ENCODE data around the gene RFTN1.

RFTN1 gene, protein sequence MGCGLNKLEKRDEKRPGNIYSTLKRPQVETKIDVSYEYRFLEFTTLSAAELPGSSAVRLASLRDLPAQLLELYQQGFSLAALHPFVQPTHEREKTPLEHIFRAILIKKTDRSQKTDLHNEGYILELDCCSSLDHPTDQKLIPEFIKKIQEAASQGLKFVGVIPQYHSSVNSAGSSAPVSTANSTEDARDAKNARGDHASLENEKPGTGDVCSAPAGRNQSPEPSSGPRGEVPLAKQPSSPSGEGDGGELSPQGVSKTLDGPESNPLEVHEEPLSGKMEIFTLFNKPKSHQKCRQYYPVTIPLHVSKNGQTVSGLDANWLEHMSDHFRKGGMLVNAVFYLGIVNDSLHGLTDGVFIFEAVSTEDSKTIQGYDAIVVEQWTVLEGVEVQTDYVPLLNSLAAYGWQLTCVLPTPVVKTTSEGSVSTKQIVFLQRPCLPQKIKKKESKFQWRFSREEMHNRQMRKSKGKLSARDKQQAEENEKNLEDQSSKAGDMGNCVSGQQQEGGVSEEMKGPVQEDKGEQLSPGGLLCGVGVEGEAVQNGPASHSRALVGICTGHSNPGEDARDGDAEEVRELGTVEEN

DNA sequence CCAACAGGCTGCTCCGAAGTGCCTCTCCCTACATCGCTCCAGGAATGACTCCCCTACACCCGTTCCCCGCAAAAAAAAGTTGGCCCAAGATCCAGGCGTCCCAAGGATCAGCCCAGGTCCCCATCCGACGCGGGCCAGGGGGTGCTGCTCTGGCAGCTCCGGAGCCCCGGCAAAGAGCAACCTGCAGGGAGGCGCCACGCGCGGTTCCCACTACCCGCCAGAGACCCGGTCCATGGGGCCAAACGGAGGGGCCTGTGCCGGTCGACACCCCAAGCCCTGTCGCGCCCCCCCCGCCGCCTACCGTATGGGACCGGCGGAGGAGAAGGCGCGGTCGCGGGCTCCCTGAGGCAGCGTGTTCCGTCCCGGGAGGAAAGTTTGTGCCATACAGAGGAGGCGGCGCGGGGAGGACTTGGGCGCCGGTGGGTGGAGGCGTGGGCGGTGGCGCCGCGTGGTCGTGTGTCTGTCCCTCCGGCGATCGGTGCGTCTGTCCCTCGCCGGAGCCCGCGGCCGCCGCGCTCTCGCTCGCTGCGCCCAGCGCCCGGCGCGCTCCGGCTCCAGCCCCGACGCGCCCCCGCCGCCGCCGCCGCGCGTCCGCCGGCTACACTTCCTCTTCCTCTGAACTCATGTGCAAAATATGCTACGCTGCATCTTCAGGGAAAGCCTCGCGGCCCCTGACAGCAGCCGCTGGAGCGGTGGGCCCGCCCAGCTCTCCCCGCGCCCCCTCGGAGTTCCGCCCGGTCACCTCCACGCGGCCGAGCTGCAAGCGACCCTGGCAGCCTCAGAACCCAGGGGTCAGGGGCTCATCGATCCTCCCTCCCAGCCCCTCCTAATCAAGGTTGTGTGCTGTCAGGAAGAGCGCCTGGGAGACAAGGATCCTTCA is at the start of gene RFTN1:
Gene RFTN1 (minus strand): TSS at position 559 of the 880 bp plus-strand sequence. CDS start 19,830 bp downstream, outside the sequence.
- peak; percentile 74 for DNase-seq (ENCODE audit: low spot score)

DNA sequence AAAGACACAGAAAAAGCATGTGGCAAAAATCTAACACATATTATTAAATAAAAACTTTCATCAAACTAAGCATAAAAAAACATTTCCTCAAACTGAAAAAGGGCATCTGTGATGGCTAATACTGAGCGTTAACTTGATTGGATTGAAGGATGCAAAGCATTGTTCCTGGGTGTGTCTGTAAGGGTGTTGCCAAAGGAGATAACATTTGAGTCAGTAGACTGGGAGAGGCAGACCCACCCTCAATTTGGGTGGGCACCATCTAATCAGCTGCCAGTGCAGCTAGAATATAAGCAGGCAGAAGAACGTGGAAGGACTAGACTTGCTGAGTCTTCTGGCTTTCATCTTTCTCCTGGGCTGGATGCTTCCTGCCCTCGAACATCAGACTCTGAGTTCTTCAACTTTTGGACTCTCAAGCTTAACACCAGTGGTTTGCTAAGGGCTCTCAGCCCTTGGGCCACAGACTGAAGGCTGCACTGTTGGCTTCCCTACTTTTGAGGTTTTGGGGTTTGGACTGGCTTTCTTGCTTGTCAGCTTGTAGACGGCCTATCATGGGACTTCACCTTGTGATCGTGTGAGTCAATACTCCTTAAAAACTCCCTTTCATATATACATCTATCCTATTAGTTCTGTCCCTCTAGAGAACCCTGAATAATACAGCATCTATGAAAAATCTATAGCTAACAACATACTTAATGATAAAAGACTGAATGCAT is 46.3 kb upstream of the RFTN1 start:
- TF ChIP-seq, protein P1, sequence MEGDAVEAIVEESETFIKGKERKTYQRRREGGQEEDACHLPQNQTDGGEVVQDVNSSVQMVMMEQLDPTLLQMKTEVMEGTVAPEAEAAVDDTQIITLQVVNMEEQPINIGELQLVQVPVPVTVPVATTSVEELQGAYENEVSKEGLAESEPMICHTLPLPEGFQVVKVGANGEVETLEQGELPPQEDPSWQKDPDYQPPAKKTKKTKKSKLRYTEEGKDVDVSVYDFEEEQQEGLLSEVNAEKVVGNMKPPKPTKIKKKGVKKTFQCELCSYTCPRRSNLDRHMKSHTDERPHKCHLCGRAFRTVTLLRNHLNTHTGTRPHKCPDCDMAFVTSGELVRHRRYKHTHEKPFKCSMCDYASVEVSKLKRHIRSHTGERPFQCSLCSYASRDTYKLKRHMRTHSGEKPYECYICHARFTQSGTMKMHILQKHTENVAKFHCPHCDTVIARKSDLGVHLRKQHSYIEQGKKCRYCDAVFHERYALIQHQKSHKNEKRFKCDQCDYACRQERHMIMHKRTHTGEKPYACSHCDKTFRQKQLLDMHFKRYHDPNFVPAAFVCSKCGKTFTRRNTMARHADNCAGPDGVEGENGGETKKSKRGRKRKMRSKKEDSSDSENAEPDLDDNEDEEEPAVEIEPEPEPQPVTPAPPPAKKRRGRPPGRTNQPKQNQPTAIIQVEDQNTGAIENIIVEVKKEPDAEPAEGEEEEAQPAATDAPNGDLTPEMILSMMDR (IDR thresholded peaks at IDR 0.05; ENCODE audit: extremely low read depth, missing control alignments), result no peak
- no peak for DNase-seq (ENCODE audit: low spot score)

More for the DNA sequence above, at the start of gene RFTN1:
- TF ChIP-seq, protein P1 (IDR thresholded peaks at IDR 0.05; ENCODE audit: extremely low read depth, missing control alignments), result no peak

DNA sequence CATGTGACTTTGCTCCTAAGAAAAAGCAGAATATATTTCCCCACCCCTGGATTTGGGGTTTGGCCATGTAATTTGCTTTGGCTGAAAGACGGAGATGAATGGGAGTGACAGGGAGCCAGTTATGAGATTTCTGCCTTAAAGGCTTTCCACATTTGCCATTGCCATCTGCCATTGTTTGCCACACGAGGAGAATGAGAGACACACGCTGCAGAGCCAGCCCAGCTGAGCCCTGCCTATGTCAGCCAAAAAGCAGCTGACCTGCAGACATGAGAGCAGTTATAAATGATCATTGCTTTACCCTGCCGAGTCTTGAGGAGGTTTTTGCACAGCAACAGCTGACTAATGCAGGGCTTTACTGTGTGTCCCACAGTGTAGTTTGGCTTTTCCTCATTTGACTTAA is 40.6 kb upstream of the RFTN1 start:
- DNase-seq (ENCODE audit: low spot score), result no peak
- TF ChIP-seq, protein P1 (IDR thresholded peaks at IDR 0.05; ENCODE audit: extremely low read depth, missing control alignments), result no peak

DNA sequence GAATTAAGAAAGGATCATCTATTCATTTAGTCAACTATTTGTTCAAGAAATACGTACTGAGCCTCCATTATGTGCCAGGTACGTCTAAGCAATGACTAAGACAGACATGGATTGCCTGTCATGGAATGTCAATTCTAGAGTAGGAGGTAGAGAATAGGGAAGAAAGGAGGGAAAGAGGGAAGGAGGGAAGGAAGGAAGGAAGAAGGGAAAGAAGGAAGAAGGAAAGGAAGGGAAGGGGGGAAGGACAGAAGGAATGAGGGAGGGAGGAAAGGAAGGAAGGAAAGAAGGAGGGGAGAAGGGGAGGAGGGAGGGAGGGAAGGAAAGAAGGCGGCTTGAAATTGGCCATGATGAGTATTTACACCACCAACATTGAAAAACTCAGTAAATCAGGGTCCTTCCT is 39.3 kb upstream of the RFTN1 start:
- TF ChIP-seq, protein P1 (IDR thresholded peaks at IDR 0.05; ENCODE audit: extremely low read depth, missing control alignments), result no peak
- no peak for DNase-seq (ENCODE audit: low spot score)

DNA sequence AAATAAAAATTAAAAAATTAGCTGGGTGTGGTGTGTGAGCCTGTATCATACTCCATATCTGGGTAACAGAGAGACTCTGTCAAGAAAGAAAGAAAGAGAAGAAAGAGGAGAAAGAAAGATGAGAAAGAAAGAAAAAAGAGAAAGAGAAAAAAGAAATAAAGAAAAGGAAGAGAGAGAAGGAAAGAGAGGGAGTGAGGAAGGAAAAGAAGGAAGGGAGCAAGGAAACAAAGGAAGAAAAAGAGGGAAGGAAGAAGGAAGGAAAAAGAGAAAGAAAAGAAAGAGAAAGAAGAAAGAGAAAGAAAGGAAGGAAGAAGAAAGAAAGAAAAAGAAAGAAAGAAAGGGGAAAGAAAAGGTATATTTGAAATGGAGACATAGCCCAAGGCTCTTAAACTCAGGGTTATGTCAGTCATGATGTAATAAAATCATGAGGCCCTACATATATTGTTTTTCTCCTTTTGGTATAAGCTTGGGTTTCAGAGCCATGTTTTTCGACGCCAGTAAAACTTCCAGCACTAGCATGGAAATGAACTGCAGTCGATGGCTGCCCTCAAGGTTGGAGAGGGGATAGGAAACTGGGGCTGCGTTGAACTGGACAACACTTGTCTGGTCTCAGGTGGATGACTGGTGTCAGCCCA is 38.0 kb upstream of the RFTN1 start:
- DNase-seq (ENCODE audit: low spot score), result no peak
- TF ChIP-seq, protein P1 (IDR thresholded peaks at IDR 0.05; ENCODE audit: extremely low read depth, missing control alignments), result no peak

DNA sequence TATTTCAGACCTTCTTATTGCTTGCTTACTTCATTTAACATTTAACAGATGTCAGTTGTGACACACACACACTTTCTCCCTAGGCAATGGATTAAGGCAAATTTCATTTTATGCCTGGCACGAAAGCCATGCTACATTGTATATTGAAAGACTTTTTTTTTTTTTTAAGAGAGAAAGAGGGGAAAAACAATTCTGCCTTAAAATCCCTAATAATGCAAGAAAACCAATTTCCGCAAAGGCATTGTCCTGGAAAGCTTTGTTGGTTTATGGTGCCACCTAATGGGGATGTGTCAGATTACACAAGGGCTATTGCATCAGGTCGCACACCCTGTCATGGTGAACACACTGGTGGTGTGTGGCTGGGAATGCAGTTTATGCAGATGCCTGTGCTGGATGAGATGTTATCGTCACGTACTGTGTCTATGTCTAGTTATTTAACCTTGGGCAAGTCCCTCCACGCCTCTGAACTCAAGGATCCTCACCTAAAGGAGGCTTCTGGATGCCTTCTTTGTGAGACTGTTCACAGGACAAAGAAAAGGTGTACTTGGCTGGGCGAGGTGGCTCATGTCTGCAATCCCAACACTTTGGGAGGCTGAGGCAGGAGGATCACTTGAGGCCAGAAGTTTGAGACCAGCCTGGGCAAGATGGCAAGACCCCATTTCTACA is 37.3 kb upstream of the RFTN1 start:
- TF ChIP-seq, protein P1 (IDR thresholded peaks at IDR 0.05; ENCODE audit: extremely low read depth, missing control alignments), result peak; percentile 65
- peak; percentile 61 for DNase-seq (ENCODE audit: low spot score)

All from GM20000 (cell line).